Neural cell (in vitro differentiated cells): ENCODE measurements around the gene DNAJC18. TPM values are rescaled to one million over a fixed set of nuclear protein-coding genes. Genes with fewer than 3 reads are reported as not detected.

Experiments
- H2AFZ ChIP-seq: fragments of 200-600, 300-800 bp; sonication (generic), shearing (Covaris generic); 2 replicates; pipeline ENCODE4 v1.6.0; 2014; ENCODE audit warnings: low read depth, mild to moderate bottlenecking, antibody characterized with exemption, low read length, moderate library complexity
- H3F3A ChIP-seq: fragments of 200-600 bp; shearing (Covaris generic); 2 replicates; pipeline ENCODE4 v1.6.1; 2016; ENCODE audit warnings: mild to moderate bottlenecking, moderate library complexity, mixed read lengths, antibody characterized with exemption, low read length; ENCODE audit not compliant: insufficient read depth, poor library complexity, severe bottlenecking
- H3K27ac ChIP-seq: fragments of 200-600, 300-800 bp; sonication (generic), shearing (Covaris generic); 2 replicates; pipeline ENCODE4 v1.5.1; 2014; ENCODE audit warnings: mild to moderate bottlenecking, low read length, moderate library complexity
- H3K27me3 ChIP-seq: fragments of 300-800, 200-600 bp; sonication (generic), shearing (Covaris generic); 2 replicates; pipeline ENCODE4 v1.6.0; 2014; ENCODE audit warnings: mild to moderate bottlenecking, low read depth, low read length, moderate library complexity; ENCODE audit not compliant: insufficient read depth
- H3K36me3 ChIP-seq: fragments of 300-800, 200-600 bp; sonication (generic), shearing (Covaris generic); 2 replicates; pipeline ENCODE4 v1.5.1; 2014; ENCODE audit warnings: mild to moderate bottlenecking, antibody characterized with exemption, low read length, moderate library complexity; ENCODE audit not compliant: insufficient read depth
- H3K4me2 ChIP-seq: fragments of 300-800, 200-600 bp; sonication (generic), shearing (Covaris generic); 2 replicates; pipeline ENCODE4 v1.6.0; 2014; ENCODE audit warnings: mild to moderate bottlenecking, low read length
- H3K4me3 ChIP-seq: fragments of 300-800, 200-600 bp; sonication (generic), shearing (Covaris generic); 2 replicates; pipeline ENCODE4 v1.5.1; 2014; ENCODE audit warnings: mild to moderate bottlenecking, low read length, moderate library complexity
- H3K79me2 ChIP-seq: fragments of 200-600 bp; shearing (Covaris generic); replicated peaks from 2 replicates; pipeline ENCODE4 v1.6.0; 2014; ENCODE audit warnings: mild to moderate bottlenecking, low read length, moderate library complexity; ENCODE audit not compliant: insufficient read depth
- H3K9ac ChIP-seq: fragments of 300-800, 200-600 bp; sonication (generic), shearing (Covaris generic); 2 replicates; pipeline ENCODE4 v1.6.1; 2016; ENCODE audit warnings: mild to moderate bottlenecking, low read length, mixed read lengths
- H3K9me2 ChIP-seq: fragments of 200-600 bp; shearing (Covaris generic); 2 replicates; pipeline ENCODE4 v1.6.1; 2016; ENCODE audit warnings: mild to moderate bottlenecking, low read length, mixed read lengths; ENCODE audit not compliant: insufficient read depth
- H3K9me3 ChIP-seq: fragments of 200-600, 300-800 bp; sonication (generic), shearing (Covaris generic); 2 replicates; pipeline ENCODE4 v1.6.1; 2016; ENCODE audit warnings: mild to moderate bottlenecking, mixed run types, low read length, moderate library complexity, mixed read lengths
- H4K20me1 ChIP-seq: fragments of 200-600 bp; shearing (Covaris generic); 2 replicates; pipeline ENCODE4 v1.6.1; 2016; ENCODE audit warnings: mild to moderate bottlenecking, mixed run types; ENCODE audit not compliant: insufficient read depth
- EP300 ChIP-seq: fragments of 450-650 bp; conservative IDR thresholded peaks from 2 replicates; pipeline ENCODE4 v1.6.1; 2014; ENCODE audit warnings: antibody characterized with exemption, mild to moderate bottlenecking, moderate library complexity; ENCODE audit not compliant: poor library complexity, severe bottlenecking
- EZH2 ChIP-seq: fragments of 200-600, 300-800 bp; shearing (Covaris generic), sonication (generic); IDR thresholded peaks from 2 replicates; pipeline ENCODE4 v1.6.1; 2014; ENCODE audit warnings: antibody characterized with exemption, low read length, borderline replicate concordance, mild to moderate bottlenecking; ENCODE audit not compliant: insufficient read depth, poor library complexity, severe bottlenecking
- MXI1 ChIP-seq: fragments of 450-650 bp; conservative IDR thresholded peaks from 2 replicates; pipeline ENCODE4 v1.6.1; 2014; ENCODE audit warnings: antibody characterized with exemption, mild to moderate bottlenecking; ENCODE audit not compliant: poor library complexity, severe bottlenecking
- POLR2AphosphoS5 ChIP-seq: IDR thresholded peaks from 2 replicates; pipeline ENCODE4 v1.6.1; 2012
- RAD21 ChIP-seq: fragments of 450-650 bp; conservative IDR thresholded peaks from 2 replicates; pipeline ENCODE4 v1.6.1; 2014; ENCODE audit warnings: antibody characterized with exemption, mild to moderate bottlenecking, moderate library complexity
- SMC3 ChIP-seq: fragments of 450-650 bp; conservative IDR thresholded peaks from 2 replicates; pipeline ENCODE4 v1.6.1; 2014; ENCODE audit warnings: antibody characterized with exemption, mild to moderate bottlenecking, moderate library complexity; ENCODE audit not compliant: poor library complexity
- TAF1 ChIP-seq: IDR thresholded peaks from 2 replicates; pipeline ENCODE4 v1.6.1; 2012; ENCODE audit warnings: low read depth
- polyA plus RNA-seq: library from polyadenylated mRNA; depleted of rRNA; stranded (reverse); fragments of >200 nt; gene quantifications from 2 replicates; pipeline ENCODE4 v1.2.3, GENCODE V29; 2014
- TF ChIP-seq, protein P1 (sequence below): fragments of 450-650 bp; IDR thresholded peaks from 2 replicates; pipeline ENCODE4 v1.5.1; 2014; ENCODE audit warnings: antibody characterized with exemption, mild to moderate bottlenecking, moderate library complexity; ENCODE audit not compliant: poor library complexity, severe bottlenecking
- TF ChIP-seq, protein P2 (sequence below): IDR thresholded peaks from 2 replicates; pipeline ENCODE4 v1.6.1; 2012; ENCODE audit warnings: borderline replicate concordance

The DNAJC18 gene
- polyA plus RNA-seq, 1 donor from 2014 or later, result 44.4 TPM

DNA sequence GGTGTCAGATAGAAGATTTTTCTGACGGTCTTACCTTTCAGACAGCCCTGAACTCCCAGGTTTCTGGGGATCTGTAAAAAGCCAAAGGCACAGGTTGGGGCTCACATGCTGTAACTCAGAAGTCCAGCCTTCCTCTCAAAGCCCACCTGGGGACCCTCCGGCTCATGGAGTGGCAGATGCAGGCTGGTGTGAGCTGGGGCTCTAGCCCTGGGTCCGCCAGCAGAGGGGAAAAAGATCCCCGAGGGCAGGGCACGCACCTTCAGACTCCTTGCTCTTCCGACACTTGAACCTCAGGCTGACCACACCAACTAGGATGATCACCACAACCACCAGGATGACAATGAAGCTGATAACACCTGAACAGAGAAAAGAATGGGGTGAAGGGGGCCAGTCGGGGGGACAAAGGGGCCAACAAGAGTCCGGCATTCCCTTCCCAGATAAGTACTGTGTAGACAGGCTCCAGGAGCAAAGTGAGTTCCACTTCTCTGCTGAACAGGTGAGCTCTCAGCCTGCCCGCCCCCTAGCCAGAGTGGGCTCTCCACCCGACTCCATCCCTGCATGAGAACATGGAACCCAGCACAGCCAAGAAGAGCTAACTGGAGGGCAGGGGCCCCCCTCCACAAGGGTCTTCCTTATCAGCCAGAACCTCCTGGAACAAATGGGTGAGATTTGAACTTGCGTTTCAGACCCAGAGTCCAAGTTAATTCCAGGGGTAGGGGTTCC lies 15.4 kb upstream of the DNAJC18 start:
- Histone ChIP-seq H3K4me2 (no peak overlapping the region), H2AFZ (no peak overlapping the region), H3K79me2 (no peaks in the 10 kb centered on the region), H3K36me3 (no peaks in the 10 kb centered on the region), H3K9me3 (no peaks in the 10 kb centered on the region), H3K9ac (no peak overlapping the region), H3K27me3 (no peaks in the 10 kb centered on the region), H3K27ac (no peak overlapping the region), H3K4me3 (no peak overlapping the region), H4K20me1 (no peaks in the 10 kb centered on the region), H3K9me2 (no peaks in the 10 kb centered on the region), H3F3A (no peaks in the 10 kb centered on the region)
- TF ChIP-seq, protein P1, sequence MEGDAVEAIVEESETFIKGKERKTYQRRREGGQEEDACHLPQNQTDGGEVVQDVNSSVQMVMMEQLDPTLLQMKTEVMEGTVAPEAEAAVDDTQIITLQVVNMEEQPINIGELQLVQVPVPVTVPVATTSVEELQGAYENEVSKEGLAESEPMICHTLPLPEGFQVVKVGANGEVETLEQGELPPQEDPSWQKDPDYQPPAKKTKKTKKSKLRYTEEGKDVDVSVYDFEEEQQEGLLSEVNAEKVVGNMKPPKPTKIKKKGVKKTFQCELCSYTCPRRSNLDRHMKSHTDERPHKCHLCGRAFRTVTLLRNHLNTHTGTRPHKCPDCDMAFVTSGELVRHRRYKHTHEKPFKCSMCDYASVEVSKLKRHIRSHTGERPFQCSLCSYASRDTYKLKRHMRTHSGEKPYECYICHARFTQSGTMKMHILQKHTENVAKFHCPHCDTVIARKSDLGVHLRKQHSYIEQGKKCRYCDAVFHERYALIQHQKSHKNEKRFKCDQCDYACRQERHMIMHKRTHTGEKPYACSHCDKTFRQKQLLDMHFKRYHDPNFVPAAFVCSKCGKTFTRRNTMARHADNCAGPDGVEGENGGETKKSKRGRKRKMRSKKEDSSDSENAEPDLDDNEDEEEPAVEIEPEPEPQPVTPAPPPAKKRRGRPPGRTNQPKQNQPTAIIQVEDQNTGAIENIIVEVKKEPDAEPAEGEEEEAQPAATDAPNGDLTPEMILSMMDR, result no peak
- TF ChIP-seq MXI1, result no peak
- TF ChIP-seq POLR2AphosphoS5, result no peak
- no peak for TF ChIP-seq TAF1
- no peak for TF ChIP-seq RAD21
- no peak for TF ChIP-seq EP300
- TF ChIP-seq, protein P2, sequence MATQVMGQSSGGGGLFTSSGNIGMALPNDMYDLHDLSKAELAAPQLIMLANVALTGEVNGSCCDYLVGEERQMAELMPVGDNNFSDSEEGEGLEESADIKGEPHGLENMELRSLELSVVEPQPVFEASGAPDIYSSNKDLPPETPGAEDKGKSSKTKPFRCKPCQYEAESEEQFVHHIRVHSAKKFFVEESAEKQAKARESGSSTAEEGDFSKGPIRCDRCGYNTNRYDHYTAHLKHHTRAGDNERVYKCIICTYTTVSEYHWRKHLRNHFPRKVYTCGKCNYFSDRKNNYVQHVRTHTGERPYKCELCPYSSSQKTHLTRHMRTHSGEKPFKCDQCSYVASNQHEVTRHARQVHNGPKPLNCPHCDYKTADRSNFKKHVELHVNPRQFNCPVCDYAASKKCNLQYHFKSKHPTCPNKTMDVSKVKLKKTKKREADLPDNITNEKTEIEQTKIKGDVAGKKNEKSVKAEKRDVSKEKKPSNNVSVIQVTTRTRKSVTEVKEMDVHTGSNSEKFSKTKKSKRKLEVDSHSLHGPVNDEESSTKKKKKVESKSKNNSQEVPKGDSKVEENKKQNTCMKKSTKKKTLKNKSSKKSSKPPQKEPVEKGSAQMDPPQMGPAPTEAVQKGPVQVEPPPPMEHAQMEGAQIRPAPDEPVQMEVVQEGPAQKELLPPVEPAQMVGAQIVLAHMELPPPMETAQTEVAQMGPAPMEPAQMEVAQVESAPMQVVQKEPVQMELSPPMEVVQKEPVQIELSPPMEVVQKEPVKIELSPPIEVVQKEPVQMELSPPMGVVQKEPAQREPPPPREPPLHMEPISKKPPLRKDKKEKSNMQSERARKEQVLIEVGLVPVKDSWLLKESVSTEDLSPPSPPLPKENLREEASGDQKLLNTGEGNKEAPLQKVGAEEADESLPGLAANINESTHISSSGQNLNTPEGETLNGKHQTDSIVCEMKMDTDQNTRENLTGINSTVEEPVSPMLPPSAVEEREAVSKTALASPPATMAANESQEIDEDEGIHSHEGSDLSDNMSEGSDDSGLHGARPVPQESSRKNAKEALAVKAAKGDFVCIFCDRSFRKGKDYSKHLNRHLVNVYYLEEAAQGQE, result no peak
- no peak for TF ChIP-seq SMC3
- no peak for TF ChIP-seq EZH2

DNA sequence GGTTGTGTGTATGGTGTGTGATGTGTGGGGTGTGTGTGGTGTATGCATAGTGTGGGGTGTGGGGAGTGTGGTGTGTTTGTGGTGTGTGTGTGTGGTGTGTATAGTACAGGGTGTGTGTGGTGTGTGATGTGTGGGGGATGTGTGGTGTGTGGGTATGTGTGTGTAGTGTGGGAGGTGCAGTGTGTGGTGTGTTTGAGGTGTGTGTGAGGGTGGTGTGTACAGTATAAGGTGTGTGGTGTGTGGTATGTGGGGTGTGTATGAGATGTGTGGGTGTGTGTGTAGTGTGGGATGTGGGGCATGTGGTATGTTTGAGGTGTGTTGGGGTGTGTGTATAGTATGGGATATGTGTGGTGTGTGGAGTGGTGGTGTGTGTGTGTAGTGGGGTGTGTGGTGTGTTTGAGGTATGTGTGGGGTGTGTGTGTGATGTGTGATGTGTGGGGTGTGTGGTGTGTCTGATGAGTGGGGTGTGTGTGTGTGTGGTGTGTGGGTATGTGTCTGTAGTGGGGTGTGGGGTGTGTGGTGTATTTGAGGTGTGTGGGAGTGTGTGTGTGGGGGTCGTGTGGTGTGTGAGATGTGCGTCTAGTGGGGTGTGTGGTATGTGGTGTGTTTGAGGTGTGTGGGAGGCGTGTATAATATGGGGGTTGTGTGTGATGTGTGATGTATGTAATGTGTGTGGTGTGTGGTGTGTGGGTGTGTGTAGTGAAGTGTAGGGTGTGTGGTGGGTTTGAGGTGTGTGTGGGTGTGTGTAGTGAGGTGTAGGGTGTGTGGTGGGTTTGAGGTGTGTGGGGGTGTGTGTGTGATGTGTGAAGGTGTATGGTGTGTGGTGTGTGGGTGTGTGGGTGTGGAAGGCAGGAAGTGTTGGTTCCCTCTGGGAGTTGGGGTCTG lies 14.6 kb upstream of the DNAJC18 start:
- H4K20me1 ChIP-seq, result no peaks in the 10 kb centered on the region
- no peaks in the 10 kb centered on the region for H3F3A ChIP-seq
- no peak overlapping the region for H3K4me3 ChIP-seq
- TF ChIP-seq, protein P2, result no peak
- TF ChIP-seq POLR2AphosphoS5 (no peak), EZH2 (no peak), EP300 (no peak), MXI1 (no peak), RAD21 (no peak), TAF1 (no peak), SMC3 (no peak)
- TF ChIP-seq, protein P1, result no peak
- H2AFZ ChIP-seq, result no peak overlapping the region
- no peaks in the 10 kb centered on the region for H3K27me3 ChIP-seq
- no peaks in the 10 kb centered on the region for H3K9me3 ChIP-seq
- no peaks in the 10 kb centered on the region for H3K79me2 ChIP-seq
- H3K27ac ChIP-seq, result no peak overlapping the region
- H3K4me2 ChIP-seq, result no peak overlapping the region
- H3K9me2 ChIP-seq, result no peaks in the 10 kb centered on the region
- no peaks in the 10 kb centered on the region for H3K36me3 ChIP-seq
- H3K9ac ChIP-seq, result no peak overlapping the region
